GM13976 (cell line): ENCODE data around the gene EP300.

Source experiments
- DNase-seq: peaks from one replicate; pipeline ENCODE4 v3.0.0; 2012; ENCODE audit warnings: low spot score
- in situ Hi-C: fragments of 300-500 bp; cut with MboI; formaldehyde crosslinking; loops from one replicate; pipeline ENCODE4 v1.12.0; 2022; ENCODE audit warnings: low sequenced_read_pairs, mixed read lengths, inconsistent platforms; ENCODE audit not compliant: unreplicated experiment
- TF ChIP-seq, protein P1 (sequence below): IDR thresholded peaks from 2 replicates; pipeline ENCODE4 v1.5.1; 2012; ENCODE audit warnings: borderline replicate concordance, mild to moderate bottlenecking; ENCODE audit not compliant: insufficient read depth; ENCODE audit errors: extremely low read depth, missing control alignments, control extremely low read depth

The EP300 gene

DNA sequence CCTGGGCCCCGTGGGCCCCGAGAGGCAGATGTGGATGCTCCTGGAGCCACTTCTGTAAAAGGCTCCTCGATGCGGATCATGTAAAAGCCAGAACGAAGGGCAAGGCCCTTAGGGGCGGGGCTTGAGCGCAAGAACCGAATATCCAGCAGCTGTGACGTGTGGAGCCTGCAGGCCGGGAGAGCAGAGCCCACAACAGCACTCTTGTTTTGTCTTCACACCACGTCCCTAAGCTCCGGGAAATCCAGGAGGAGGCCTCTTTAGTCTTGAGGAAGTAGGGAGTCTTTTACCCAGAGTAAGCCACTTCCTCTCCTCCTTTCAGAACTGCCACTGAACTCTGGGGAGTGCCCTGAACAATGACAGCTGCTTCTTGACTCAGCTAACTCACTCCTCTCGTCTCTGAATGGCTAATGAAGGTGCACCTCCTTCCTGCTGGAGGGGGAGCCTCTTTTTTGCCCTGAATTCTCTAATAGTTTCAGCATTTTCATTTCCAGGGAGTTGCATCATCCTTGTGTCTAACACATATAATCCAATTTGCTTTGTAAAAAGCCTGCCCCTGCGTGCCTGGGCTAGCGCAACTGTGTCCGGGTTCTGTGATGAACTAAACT lies 125.3 kb downstream of the EP300 start:
- peak; percentile 78 for DNase-seq
- in situ Hi-C loops = no loop called here
- TF ChIP-seq, protein P1, sequence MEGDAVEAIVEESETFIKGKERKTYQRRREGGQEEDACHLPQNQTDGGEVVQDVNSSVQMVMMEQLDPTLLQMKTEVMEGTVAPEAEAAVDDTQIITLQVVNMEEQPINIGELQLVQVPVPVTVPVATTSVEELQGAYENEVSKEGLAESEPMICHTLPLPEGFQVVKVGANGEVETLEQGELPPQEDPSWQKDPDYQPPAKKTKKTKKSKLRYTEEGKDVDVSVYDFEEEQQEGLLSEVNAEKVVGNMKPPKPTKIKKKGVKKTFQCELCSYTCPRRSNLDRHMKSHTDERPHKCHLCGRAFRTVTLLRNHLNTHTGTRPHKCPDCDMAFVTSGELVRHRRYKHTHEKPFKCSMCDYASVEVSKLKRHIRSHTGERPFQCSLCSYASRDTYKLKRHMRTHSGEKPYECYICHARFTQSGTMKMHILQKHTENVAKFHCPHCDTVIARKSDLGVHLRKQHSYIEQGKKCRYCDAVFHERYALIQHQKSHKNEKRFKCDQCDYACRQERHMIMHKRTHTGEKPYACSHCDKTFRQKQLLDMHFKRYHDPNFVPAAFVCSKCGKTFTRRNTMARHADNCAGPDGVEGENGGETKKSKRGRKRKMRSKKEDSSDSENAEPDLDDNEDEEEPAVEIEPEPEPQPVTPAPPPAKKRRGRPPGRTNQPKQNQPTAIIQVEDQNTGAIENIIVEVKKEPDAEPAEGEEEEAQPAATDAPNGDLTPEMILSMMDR = no peak

DNA sequence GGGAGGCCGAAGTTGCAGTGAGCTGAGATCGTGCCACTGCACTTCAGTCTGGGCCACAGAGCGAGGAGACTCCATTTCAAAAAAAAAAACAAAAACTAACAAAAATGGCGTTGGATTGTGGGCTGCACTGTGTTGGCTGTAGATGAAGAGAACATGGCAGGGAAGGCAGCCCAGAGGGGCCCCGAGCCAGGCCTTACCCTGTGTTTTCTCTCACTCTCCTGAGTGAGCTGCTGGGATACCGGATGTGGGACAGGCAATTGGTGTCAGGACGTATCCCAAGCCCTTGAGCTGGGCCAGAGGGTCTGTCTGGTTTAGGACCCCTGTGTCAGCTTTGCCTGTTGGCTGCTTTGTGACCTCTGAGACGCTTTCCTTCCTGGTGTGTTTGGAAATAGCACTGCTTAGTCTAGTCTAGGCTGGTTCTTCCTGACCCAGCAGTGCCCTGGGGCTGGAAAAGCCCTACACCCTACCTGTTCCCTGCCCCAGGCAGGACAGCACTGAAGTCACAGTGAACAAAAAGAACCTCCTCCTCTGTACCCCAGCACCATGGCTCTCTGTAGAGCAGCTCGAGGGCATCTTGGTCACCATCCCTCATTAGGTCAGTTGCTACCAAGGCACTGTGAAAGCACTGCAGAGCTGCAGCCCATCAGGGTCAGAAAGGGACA lies 130.6 kb downstream of the EP300 start:
- DNase-seq = no peak
- in situ Hi-C loops = no loop called here
- TF ChIP-seq, protein P1 = no peak

DNA sequence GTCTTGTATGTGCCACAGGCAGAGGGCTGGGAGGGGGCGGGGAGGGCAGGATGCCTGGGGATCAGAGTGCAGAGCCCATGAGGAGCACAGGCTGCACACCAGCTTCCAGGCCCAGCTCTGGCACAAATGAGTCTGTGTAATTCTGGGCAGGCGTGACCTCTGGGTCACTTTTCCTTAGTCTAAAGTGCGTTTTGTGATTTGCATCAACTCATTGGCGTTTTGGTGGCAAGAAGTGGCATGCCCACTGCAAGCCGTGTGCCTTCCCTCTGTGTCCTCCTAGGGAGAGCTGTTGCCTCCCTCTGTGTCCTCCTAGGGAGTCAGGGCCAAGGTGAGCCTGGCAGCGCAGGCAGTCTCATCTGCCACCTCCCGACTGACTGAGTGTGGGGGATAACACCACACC lies 131.1 kb downstream of the EP300 start:
- TF ChIP-seq, protein P1 = no peak
- in situ Hi-C loops = no loop called here
- DNase-seq = no peak

DNA sequence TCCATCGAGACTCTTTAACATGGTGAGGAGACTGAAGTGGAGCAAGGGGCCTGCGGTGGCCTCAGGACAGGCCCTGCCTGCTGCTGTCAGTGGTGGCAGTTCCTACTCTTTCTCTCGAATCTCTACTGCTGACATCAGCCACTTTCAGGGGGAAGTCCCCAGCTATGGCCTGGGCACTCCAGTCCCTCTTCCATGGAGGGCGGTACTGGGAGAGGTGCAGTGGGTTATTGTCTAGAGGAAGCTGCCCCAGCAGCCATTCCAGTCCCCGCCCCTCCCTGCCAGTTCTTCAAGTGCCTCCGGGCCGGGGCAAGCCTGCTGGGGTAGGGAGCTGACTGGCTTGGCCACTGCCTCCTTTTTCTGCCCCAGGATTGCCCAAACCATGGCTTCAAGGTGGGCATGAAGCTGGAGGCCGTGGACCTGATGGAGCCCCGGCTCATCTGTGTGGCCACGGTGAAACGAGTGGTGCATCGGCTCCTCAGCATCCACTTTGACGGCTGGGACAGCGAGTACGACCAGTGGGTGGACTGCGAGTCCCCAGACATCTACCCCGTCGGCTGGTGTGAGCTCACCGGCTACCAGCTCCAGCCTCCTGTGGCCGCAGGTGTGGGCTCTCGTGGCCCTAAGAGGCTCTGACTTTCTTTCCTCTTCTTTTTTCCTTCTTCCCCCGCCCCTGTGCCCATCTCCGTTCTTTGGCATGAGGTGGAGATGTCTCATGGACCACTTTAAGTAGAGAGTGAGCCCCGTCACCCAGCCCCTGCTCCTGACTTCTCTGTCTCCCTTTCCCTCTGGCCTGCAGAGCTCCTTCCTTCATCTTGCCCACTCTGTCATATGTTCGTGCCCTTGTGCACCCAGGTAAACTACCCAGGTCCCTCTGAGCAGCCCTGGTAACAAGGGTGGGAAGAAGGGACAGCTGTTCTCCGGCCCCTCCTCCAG lies 134.6 kb downstream of the EP300 start:
- TF ChIP-seq, protein P1 = no peak
- no peak for DNase-seq
- in situ Hi-C loops = no loop called here

DNA sequence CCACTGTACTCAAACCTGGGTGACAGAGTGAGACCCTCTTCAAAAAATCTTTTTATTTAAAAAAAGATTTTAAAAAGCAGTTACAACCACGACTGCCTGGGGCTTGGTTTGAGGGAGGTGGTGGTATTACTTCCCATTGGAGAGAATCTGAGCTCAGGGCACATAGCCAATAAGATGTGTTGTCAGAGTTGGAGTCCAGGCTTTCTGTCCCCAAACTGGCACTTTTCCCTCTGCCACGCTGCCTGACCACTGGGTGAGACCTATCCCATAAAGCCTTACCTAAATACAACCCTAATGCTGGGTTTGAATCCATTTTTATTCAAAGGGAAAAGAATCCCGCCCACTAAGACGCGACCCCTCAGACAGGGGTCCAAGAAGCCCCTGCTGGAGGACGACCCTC lies 136.8 kb downstream of the EP300 start:
- in situ Hi-C loops = no loop called here
- TF ChIP-seq, protein P1 = no peak
- DNase-seq = no peak
